ENCODE results near the gene GABBR2.

GRCh38 chr9:98520221-98520960, 188.3 kb downstream of the GABBR2 start:
- TF ChIP-seq CTCF (IDR thresholded peaks at IDR 0.05; ENCODE audit: low read depth, low read length, poor library complexity, severe bottlenecking) (no peak), EZH2phosphoT487 (IDR thresholded peaks at IDR 0.05; ENCODE audit: borderline replicate concordance, low read length) (no peak)
